Uterus (tissue), 2 donors: ENCODE measurements around the gene TM4SF1.

Experiments
- CTCF ChIP-seq, 4 experiments: fragments of 200-600 bp in 2 of 4; fragments of 450-650 bp in 2 of 4; sonication (generic) in 2 of 4; IDR thresholded peaks; one replicate each; pipeline ENCODE4 v1.5.1; 2016 to 2019; ENCODE audit warnings: antibody characterized with exemption in 4 of 4, mild to moderate bottlenecking in 2 of 4, moderate library complexity in 1 of 4
- POLR2A ChIP-seq, 2 donors: fragments of 450-650 bp; IDR thresholded peaks; one replicate each; pipeline ENCODE4 v1.6.1; 2016; ENCODE audit warnings: antibody characterized with exemption in 2 of 2, mild to moderate bottlenecking in 1 of 2, moderate library complexity in 1 of 2

GRCh38 chr3:149402481-149402880 is 25.0 kb upstream of the TM4SF1 start:
- TF ChIP-seq CTCF (IDR thresholded peaks at IDR 0.05) (no peak), POLR2A (IDR thresholded peaks at IDR 0.05) (no peak)
